Stimulated activated CD8-positive, alpha-beta memory T cell treated with anti-CD3 and anti-CD28 coated beads, Interleukin-7, amount 100 ng/mL, for 48 hours (primary cell): ENCODE results near the gene PTPRA.
A peak's percentile ranks its signal among the peaks of the same experiment; 100 is the strongest.
"Not testable (repeated sequence)": the region's sequence is repeated elsewhere in the genome, so short reads cannot be mapped to it uniquely, and the experiment has no call there.

Experiments used
- DNase-seq, 2 donors: peaks; one replicate each; pipeline ENCODE4 v3.0.0-alpha.2; 2020; ENCODE audit warnings: low read depth in 1 of 2; ENCODE audit errors: extremely low read depth in 1 of 2

Gene PTPRA, protein sequence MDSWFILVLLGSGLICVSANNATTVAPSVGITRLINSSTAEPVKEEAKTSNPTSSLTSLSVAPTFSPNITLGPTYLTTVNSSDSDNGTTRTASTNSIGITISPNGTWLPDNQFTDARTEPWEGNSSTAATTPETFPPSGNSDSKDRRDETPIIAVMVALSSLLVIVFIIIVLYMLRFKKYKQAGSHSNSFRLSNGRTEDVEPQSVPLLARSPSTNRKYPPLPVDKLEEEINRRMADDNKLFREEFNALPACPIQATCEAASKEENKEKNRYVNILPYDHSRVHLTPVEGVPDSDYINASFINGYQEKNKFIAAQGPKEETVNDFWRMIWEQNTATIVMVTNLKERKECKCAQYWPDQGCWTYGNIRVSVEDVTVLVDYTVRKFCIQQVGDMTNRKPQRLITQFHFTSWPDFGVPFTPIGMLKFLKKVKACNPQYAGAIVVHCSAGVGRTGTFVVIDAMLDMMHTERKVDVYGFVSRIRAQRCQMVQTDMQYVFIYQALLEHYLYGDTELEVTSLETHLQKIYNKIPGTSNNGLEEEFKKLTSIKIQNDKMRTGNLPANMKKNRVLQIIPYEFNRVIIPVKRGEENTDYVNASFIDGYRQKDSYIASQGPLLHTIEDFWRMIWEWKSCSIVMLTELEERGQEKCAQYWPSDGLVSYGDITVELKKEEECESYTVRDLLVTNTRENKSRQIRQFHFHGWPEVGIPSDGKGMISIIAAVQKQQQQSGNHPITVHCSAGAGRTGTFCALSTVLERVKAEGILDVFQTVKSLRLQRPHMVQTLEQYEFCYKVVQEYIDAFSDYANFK

DNA sequence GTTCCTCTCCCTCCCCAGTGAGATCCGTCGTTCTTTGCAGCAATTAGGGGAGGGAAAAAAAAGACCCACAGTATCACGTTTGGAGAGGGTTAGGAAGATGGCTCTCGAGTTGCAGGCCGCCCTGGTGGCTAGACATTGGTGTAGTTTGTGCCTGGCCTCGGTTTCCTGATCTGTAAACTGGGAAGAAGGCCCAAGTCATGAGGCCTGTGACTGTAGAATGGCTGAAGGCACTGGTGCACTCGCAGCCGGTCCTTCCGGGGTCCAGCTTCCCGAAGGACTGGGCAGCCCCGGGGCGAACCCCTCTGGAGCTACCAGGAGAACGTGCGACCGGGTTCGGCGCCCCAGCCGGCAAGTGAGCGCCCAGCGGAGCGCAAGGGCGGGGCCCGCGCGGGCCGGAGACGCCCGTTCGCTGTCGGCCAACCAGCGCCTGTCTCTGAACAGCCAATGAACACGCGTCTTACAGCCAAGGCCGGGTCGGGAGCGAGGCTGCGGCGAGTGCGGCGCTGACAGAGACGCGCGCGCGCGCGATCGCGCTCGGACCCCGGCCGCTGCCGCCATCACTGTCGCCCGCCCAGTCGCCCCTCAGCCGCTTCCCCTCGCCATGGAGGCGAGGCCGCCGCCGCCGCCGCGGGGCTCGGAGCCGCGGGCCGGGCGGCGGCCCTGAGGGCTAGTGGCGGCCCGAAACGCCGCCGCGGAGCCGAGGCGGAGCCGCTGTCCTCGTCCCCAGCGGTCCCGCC is at the start of gene PTPRA:
TSS of gene PTPRA (plus strand) at position 472 of the 737 bp plus-strand sequence. CDS start 90,797 bp downstream, outside the sequence.
- peak; percentile 85 to 86 for DNase-seq

DNA sequence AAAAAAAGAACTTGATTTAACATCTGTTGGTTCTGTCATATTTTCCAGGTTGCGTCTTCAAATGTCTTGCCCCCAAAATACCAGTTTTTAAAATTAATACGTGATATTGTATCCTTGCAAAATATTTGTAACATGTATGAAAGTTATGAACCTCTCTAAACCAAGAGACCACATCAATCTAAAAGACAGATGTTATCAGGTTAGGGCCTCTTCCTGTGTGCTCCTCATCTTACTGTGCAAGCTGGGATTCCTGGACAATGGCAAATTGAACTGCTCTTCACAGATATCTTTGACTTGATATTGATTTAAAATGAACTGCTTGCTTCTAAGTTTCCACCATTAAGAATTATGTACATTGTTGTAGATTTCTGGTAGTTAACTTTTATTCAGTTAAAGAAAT is 47.5 kb upstream of the PTPRA start:
- no peak for DNase-seq

DNA sequence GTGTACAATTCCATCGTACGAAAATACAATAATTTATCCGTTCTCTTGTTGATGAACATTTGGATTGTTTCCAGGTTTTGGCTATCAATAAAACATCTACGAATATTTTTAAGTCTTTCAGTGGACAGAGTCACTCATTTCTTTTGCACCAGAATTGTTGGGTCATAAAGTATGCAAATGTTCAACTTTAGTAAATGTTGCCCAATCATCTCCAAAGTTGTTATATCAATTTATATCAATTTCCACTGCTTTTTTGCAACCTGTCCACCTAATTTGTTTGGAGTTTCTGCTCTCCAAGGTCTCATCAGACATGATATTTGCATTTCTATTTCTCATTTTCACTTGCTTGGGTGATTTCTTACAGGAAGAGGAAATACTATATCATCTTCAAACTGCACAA is 46.6 kb upstream of the PTPRA start:
- DNase-seq: no peak

DNA sequence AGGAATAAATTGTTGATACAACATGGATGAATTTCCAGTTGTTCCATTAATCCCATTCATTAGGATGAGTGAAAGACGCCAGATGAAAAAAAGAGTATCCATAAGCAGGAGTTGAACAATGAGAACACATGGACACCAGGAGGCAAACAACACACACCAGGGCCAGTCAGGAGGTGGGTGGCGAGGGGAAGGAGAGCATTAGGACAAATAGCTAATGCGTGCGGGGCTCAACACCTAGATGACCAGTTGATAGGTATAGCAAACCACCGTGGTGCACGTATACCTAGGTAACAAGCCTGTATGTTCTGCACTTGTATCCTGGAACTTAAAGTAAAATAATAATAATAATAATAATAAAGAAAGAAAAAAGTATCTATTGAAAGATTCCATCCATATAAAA is 43.9 kb upstream of the PTPRA start:
- no peak for DNase-seq

DNA sequence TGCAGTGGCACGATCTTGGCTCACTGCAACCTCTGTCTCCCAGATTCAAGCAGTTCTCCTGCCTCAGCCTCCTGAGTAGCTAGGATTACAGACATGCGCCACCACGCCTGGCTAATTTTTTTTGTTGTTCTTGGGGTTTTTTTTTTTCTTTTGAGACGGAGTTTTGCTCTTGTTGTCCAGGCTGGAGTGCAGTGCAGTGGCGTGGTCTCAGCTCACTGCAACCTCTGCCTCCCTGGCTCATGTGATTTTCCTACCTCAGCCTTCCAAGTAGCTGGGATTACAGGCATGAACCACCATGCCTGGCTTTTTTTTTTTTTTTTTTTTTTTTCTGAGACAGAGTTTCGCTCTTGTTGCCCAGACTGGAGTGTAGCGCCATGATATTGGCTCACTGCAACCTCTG is 42.1 kb upstream of the PTPRA start:
- DNase-seq: not testable (repeated sequence)

DNA sequence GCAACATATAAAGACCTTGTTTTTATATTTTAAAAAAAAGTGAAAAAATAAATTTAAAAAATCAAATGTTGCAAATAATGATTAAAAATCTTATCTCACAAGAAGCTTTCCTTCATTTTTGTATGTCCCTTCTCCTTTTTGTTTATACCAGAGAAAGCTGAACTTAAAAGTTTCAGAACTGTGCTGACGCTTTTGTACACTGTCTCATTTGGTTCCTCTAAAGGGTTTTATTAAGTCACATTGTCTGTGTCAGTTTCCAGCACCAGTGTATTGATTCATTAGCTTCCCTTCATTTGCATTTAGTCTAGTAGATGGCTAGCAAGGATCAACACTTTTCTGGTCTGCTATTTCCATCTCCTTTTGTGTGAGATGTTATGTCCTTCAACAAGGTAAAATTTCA is 39.5 kb upstream of the PTPRA start:
- DNase-seq: no peak

DNA sequence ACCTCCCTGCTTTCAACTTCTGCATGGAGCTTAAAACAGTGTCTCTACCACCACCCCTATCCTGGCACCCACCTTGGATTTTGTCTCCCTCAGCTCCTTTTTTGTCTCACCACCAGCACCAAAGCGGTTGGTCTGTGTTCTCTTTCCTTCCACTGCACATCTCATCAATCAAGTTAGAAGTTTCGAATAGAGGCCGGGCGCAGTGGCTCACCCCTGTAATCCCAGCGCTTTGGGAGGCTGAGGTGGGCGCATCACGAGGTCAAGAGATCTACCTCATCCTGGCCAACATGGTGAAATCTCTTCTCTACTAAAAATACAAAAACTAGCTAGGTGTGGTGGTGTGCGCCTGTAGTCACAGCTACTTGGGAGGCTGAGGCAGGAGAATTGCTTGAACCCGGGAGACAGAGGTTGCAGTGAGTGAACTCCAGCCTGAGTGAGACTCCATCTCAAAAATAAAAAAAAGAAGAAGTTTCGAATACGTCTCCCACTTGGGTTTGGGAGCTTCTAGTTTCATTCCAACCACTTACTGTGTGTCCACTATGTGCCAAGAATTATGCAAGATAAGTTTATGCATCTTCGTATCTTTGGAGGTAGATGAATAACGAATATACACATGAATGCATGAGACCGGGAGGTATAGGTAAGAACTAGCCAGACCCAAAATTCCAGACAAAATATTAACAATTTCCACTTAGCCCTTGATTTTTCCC is 38.7 kb upstream of the PTPRA start:
- DNase-seq: no peak

DNA sequence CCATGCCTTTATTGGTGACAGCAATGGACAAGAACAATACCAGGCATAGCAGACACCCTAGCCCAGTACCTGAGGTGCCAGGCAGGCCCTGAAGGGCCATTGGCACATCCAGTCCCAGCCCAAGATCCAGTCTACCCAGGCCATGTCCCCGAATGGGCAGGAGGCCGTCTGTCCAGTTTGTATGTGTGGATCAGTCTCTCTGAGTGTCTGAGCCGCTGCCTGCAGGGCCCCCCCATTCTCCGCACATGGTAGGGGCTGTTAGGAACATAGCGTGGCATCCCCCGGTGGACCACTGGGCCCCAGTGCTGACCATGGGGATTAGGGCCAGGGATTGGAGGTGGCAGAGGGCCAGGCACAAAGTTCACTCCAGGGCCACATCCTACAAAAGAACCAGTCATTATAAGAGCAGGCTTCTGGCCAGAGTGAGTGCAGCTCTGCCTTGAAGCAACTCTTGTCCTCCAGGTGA is 37.9 kb upstream of the PTPRA start:
- no peak for DNase-seq

DNA sequence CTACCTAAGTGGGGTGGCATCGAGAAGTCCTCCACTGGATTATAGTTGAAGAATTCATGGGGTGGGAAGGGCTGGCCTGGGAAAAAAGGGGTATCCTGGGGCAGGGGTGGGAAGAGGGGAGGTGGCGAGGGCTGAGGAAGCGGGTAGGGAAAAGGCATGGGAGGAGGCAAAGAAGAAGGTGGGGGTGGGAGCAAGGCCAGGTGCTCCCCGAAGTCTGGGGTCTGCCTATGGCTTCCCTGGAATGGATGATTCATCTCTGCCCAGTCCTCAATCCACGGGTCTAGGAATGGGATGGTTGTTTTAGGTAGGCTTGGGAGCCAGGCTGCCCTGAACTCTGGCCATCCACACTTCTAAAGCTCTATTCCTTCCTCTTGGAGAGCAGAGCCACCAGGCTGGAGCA is 37.2 kb upstream of the PTPRA start:
- DNase-seq: no peak

DNA sequence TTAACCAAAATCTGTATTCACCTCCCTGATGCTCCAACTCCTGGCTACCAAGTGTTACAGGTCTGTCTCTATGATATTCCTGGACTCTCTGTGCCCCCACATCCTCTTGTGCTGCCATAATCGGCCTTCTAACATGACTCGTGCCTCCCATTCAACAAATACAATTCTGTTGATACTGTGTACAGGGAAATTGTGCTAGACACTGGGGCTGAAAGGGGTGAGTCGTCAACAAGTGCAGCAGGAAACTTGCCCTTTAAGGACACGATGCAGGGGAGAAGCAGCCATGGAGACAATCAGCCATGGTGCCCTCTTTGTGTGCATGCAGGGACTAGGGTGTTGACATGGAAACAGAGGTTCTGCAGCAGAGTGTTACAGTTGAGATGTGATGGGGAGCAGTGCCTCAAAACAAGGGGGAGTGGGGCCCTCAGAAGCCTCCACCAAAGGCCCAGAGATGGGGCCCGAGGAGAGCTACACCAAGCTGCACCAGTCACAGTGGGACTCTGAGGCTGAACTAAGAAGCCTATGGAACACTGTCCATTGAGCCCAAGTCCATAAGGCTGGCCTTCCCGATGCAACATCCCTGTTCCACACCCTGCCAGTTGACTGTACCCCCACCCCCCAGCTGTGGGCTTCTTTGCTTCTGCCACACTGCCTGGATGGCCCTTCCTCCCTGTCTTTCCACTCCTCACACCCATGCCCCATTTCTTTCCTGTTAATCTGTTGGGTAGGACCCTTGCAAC is 35.9 kb upstream of the PTPRA start:
- DNase-seq: no peak

DNA sequence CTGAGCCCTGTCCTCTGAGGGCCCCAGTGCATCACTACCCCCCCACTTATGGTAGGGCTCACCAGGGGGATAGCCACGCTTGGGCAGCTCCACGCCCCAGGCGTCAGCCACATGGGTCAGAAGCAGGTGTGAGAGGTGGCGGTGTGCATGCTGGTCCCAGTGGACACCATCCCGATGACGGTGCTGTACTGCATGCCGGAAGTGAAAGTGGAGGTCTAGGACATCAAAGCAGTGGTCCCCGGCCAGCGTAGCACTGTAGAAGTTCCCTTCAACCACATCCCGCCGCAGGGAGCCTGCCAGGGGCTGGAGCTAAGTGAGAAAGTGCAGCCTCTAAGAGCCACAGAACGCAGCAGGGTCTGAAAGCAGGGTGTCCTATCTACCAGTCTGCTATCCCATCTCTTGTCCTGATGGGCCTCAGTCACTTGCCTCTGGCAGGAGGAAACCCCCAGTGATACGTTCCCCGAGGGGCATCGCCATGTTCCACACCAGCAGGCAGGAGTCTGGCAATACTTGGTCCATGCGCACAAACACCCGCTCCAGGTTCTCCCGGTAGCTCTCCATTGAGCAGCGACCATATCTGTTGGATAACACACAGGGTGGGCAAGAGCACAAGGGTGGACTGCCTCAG is 35.0 kb upstream of the PTPRA start:
- no peak for DNase-seq

DNA sequence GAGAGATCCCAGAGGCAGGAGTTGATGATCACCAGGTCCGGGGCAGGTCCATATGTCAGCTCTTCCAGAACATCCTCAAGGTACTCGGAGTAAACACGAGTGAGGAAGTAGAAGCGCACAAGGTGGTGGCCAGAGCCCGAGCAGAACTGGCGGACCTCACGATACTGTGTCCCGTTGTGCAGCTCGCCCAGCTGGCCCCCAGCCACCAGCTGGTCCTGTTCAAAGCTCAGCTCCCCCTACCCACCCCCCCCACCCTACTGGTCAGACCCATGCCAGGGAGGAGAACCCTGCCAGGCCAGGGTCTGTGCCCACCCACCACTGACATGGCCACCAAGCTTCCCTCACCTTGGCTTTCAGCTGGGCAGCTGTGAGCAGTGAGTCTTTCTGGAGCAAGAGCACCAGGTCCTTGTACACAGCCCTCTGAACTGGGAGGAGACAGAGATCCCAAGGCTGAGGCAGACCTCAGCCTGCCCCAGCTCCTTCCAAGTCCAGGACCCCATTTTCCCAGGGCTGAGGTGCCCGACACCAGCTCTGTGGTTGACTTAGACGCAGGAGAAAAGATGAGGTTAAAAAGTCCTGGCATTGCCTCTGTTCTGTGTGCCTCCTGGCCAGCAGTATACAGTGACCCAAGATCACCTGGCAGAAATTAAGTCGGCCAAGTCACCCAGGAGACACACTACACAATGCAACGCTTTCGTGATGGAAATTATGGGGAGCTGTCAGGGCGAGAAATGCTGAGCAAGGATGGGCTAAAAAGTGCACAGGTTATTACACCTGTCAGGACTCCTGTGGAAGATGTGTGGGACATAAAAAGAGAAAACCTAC is 34.2 kb upstream of the PTPRA start:
- DNase-seq: no peak

DNA sequence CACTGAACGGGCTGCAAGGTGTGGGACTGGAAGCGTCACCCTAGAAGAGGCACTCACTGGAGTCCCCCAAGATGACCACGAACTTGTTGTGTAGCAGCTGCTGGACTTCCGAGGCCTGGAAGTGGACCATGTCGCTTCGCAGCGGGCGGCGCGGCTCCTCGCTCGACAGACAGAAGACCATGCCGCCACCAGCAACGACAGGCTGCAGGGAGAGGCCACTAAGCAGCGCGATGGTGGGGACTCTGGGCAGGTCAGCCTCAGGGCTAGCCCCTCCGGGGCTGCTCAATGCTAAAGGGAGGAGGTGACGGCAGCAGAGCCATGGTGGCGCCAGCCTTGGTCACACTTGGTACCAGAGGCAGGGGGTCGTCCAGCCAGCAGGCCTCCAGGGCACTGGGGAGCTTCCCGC is 33.5 kb upstream of the PTPRA start:
- no peak for DNase-seq

DNA sequence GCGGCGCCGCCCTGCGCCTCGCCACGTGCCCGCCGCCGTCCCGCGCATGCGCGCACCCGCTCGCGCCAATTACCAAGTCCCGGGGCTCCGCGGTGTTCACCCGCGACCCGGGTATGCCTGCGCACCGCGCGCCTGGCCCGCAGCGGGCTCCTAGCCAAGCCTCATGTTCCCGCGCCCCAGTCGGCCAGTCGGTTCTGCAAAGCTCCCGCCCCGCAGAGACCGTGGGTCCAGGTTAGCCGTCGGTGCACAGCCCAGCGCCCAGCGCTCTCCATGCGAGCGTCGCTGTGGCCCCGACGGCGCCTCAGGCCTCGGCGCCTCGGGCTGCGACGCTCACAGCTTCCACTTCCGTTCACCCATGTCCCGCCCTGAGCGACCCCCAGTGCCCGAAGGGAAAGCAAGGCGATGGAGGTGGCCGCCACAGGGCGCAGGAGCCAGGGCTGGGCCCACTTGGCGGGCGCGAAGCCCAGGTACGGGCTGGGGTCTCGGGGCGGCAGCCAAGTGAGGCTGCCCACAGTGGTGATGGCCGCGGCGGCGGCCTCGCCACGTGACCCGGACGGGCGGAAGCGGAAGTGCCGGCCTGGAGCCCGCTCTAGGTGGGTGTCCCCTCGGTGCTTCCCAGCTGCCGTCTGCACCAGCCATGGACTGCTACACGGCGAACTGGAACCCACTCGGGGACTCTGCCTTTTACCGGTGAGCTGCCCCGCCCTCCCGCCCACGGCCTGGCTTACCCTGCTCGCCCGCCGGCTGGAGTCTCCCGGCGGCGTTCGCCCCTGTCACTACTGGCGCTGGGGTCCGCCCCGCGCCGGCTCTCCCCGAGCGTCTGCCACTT is 32.9 kb upstream of the PTPRA start, which contains the start of the genes PCED1A and VPS16:
TSS of gene PCED1A (minus strand) at position 518 of the 829 bp plus-strand sequence. CDS start 743 bp downstream, outside the sequence.
TSS of gene VPS16 (plus strand) at position 608 of the 829 bp plus-strand sequence. CDS start at position 638, 30 bp downstream.
- DNase-seq: peak; percentile 81 to 82

DNA sequence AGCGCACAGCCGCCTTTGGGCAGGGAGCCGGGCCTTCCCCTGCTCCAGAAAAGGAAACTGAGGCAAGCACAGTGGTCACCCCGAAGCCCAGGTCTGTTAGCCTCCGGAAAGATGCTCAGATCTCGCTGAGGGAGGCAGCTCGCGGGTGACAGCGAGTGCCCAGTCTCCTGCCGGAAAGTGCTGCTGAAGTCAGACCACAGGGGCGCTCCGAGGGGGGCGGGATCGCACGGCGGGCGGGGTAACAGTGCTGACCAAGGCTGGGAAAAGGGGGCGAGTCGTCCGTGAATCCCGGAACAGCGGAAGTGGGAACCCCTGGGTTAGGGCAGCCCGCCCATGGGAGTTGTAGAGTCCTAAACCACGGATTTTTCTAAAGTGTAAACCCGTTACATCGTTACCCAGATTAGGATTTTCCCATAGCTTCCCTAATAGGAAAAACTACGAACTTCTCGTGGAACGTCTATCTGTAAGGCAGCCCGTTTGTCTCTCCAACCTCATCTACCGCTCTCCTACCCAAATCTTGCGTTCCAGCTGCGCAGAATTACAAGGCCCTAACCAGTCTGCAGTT is 32.2 kb upstream of the PTPRA start:
- peak in 1 of 2 donors; percentile 29 for DNase-seq

DNA sequence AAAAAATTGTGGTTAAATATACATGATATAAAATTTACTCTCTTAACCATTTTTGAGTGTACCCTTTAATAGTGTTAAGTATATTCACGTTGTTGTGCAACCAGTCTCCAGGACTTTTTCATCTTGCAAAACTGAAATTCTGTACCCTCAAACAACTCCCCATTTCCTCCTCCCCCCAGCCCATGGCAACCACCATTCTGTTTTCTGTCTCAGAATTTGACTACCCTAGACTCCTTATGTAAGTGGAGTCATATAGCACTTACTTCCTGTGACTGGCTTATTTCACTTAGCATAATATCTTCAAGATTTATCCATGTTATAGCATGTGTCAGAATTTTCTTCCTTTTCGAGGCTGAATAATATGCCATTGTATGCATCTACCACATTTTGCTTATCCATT is 27.7 kb upstream of the PTPRA start:
- DNase-seq: no peak

DNA sequence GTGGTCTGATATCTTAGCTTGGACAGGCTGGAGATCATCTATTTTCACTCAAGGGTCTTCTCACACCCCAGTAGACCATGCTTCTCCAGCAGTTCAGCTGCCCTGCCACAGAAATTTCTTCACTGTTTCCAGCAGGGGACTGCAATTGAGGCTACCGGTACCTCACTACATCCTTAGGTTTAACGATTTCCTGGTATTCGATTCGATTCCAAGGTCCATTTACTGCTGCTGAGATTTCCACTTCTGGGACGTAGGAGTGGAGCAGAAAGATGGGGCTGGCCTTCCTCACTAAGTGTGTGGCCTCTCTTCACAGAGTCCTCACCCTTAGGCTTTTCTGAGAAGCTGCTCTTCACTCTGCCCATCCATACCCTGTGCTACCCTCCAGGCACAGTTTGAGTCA is 26.6 kb upstream of the PTPRA start:
- no peak for DNase-seq
